NCI-H748 treated with DMSO at 0.1 percent for 48 hours (cell line): ENCODE results near the gene FAAP20.

ENCODE experiments used
- DNase-seq: peaks from one replicate; lab custom pipeline; 2025; lab: John Stamatoyannopoulos, UW

FAAP20 gene

GRCh38 chr1:2210084-2210653 lies 15.6 kb upstream of the FAAP20 start:
- DNase-seq = no peak

GRCh38 chr1:2209400-2210083 lies 15.0 kb upstream of the FAAP20 start:
- no peak for DNase-seq

- no peak for DNase-seq
Measured at GRCh38 chr1:2208309-2209239, 14.0 kb upstream of the FAAP20 start.

GRCh38 chr1:2206813-2207487 lies 12.4 kb upstream of the FAAP20 start:
- DNase-seq = no peak

- DNase-seq = peak; percentile 31
Measured at GRCh38 chr1:2205191-2205952, 10.8 kb upstream of the FAAP20 start.

GRCh38 chr1:2204415-2205190 lies 10.0 kb upstream of the FAAP20 start:
- peak; percentile 38 for DNase-seq

GRCh38 chr1:2203671-2204414 lies 9.3 kb upstream of the FAAP20 start:
- DNase-seq = no peak

GRCh38 chr1:2202843-2203601 lies 8.4 kb upstream of the FAAP20 start:
- DNase-seq = no peak

GRCh38 chr1:2202008-2202575 lies 7.5 kb upstream of the FAAP20 start:
- no peak for DNase-seq

GRCh38 chr1:2201062-2201461 lies 6.5 kb upstream of the FAAP20 start:
- DNase-seq = no peak

- no peak for DNase-seq
Measured at GRCh38 chr1:2200308-2200943, 5.9 kb upstream of the FAAP20 start.

- no peak for DNase-seq
Measured at GRCh38 chr1:2199042-2199810, 4.7 kb upstream of the FAAP20 start.

- DNase-seq = no peak
Measured at GRCh38 chr1:2198571-2198970, 4.0 kb upstream of the FAAP20 start.

- no peak for DNase-seq
Measured at GRCh38 chr1:2197707-2198165, 3.2 kb upstream of the FAAP20 start.

GRCh38 chr1:2196901-2197638 lies 2.5 kb upstream of the FAAP20 start:
- no peak for DNase-seq

- DNase-seq = no peak
Measured at GRCh38 chr1:2195785-2196184, 1.2 kb upstream of the FAAP20 start.
